Measurements from ENCODE around the gene FPR3.
"Not testable (repeated sequence)": the region's sequence is repeated elsewhere in the genome, so short reads cannot be mapped to it uniquely, and the experiment has no call there.

The FPR3 gene

GRCh38 chr19:51771376-51772130 is 23.4 kb upstream of the FPR3 start:
- DNase-seq (ENCODE audit: low spot score), result no peak
- H3K27ac ChIP-seq, result no peak overlapping the region
- ChIA-PET CTCF (no interaction called here), POLR2A (ENCODE audit: low non-redundant PET) (no interaction called here)
- TF ChIP-seq, protein P1, sequence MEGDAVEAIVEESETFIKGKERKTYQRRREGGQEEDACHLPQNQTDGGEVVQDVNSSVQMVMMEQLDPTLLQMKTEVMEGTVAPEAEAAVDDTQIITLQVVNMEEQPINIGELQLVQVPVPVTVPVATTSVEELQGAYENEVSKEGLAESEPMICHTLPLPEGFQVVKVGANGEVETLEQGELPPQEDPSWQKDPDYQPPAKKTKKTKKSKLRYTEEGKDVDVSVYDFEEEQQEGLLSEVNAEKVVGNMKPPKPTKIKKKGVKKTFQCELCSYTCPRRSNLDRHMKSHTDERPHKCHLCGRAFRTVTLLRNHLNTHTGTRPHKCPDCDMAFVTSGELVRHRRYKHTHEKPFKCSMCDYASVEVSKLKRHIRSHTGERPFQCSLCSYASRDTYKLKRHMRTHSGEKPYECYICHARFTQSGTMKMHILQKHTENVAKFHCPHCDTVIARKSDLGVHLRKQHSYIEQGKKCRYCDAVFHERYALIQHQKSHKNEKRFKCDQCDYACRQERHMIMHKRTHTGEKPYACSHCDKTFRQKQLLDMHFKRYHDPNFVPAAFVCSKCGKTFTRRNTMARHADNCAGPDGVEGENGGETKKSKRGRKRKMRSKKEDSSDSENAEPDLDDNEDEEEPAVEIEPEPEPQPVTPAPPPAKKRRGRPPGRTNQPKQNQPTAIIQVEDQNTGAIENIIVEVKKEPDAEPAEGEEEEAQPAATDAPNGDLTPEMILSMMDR (conservative IDR thresholded peaks at IDR 0.05; ENCODE audit: low read depth), result no peak

- H3K27ac ChIP-seq, result no peak overlapping the region
- ChIA-PET POLR2A (ENCODE audit: low non-redundant PET) (no interaction called here), CTCF (no interaction called here)
- TF ChIP-seq, protein P1 (conservative IDR thresholded peaks at IDR 0.05; ENCODE audit: low read depth), result no peak
- DNase-seq (ENCODE audit: low spot score), result no peak
Measured at GRCh38 chr19:51772977-51773376, 22.0 kb upstream of the FPR3 start.

- POLR2A ChIA-PET (ENCODE audit: low non-redundant PET), result not testable (repeated sequence)
- CTCF ChIA-PET, result interaction anchor here (0.6 kb wide), 2 partner anchors 21 to 378 kb away, joined by 3 read pairs; no protein-coding TSS in a partner anchor
Measured at GRCh38 chr19:51776561-51776960, 18.4 kb upstream of the FPR3 start.

GRCh38 chr19:51777570-51778462 is 17.1 kb upstream of the FPR3 start:
- ChIA-PET CTCF (interaction anchor here (0.5 to 1.3 kb wide), 19 partner anchors 9 to 1566 kb away, joined by 3 to 8 read pairs (median 3); no protein-coding TSS in a partner anchor), POLR2A (ENCODE audit: low non-redundant PET) (no interaction called here)
- TF ChIP-seq, protein P1 (conservative IDR thresholded peaks at IDR 0.05; ENCODE audit: low read depth), result peak; percentile 77
- peak; percentile 50 for DNase-seq (ENCODE audit: low spot score)
- H3K27ac ChIP-seq, result no peak overlapping the region

More at GRCh38 chr19:51776561-51776960, 18.4 kb upstream of the FPR3 start:
- DNase-seq (ENCODE audit: low spot score); H3K27ac ChIP-seq: not testable (repeated sequence)

GRCh38 chr19:51779181-51779580 is 15.8 kb upstream of the FPR3 start:
- DNase-seq (ENCODE audit: low spot score), result no peak
- POLR2A ChIA-PET (ENCODE audit: low non-redundant PET), result no interaction called here
- TF ChIP-seq, protein P1 (conservative IDR thresholded peaks at IDR 0.05; ENCODE audit: low read depth), result no peak
- CTCF ChIA-PET, result no interaction called here
- no peak overlapping the region for H3K27ac ChIP-seq

GRCh38 chr19:51779703-51780102 is 15.3 kb upstream of the FPR3 start:
- no peak for DNase-seq (ENCODE audit: low spot score)
- CTCF ChIA-PET, result interaction anchor here (1.8 kb wide), 1 partner anchor 306 kb away, joined by 5 read pairs; no protein-coding TSS in a partner anchor
- POLR2A ChIA-PET (ENCODE audit: low non-redundant PET), result no interaction called here
- no peak overlapping the region for H3K27ac ChIP-seq
- TF ChIP-seq, protein P1 (conservative IDR thresholded peaks at IDR 0.05; ENCODE audit: low read depth), result no peak
